ENCODE data around the gene GABBR1. TPM values are rescaled to one million over a fixed set of nuclear protein-coding genes. Genes with fewer than 3 reads are reported as not detected.

GABBR1 gene
- total RNA-seq, 1 experiment from 2014 or later = 146 TPM

DNA sequence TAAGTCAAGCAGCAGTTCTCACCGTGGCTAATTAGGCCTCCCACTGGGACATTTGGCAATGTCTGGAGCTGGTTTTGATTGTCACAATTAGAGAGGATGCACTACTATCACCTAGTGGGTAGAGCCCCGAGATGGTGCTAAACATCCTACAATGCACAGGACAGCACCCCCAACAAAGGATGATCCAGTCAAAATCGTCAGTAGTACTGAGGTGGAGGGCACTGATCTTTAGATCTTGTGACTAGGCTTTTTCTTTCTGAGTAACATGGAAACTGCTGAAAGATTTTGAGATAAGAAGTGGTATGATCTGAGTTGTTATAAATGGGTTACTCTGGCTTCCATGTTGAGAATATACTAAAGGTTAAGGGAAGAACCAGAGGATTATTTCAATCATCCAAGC is 85.4 kb downstream of the GABBR1 start:
- no peak for DNase-seq
- H3K79me1 ChIP-seq (ENCODE audit: insufficient read depth, low read depth, low read length, poor library complexity, severe bottlenecking) = no peaks in the 10 kb centered on the region
- no peak overlapping the region for H4K5ac ChIP-seq (ENCODE audit: insufficient read length, low read depth, low read length)
- no peaks in the 10 kb centered on the region for H3K36me3 Mint-ChIP-seq (ENCODE audit: insufficient read depth in 1 of 3, low read depth in 3 of 3)
- no peaks in the 10 kb centered on the region for H3K27me3 ChIP-seq (ENCODE audit: insufficient read depth, low read length)
- no peak overlapping the region for H2BK120ac ChIP-seq (ENCODE audit: low read depth, low read length, poor library complexity, severe bottlenecking)
- H4K91ac ChIP-seq (ENCODE audit: insufficient read length, low read depth, low read length) = no peak overlapping the region
- no peaks in the 10 kb centered on the region for H4K20me1 ChIP-seq (ENCODE audit: control insufficient read depth, insufficient read depth, insufficient read length)
- H3K79me2 ChIP-seq (ENCODE audit: insufficient read depth, low read length) = no peaks in the 10 kb centered on the region
- no peaks in the 10 kb centered on the region for H3K23me2 ChIP-seq (ENCODE audit: insufficient read length, low read depth, low read length, poor library complexity, severe bottlenecking)
- TF ChIP-seq, protein P1, sequence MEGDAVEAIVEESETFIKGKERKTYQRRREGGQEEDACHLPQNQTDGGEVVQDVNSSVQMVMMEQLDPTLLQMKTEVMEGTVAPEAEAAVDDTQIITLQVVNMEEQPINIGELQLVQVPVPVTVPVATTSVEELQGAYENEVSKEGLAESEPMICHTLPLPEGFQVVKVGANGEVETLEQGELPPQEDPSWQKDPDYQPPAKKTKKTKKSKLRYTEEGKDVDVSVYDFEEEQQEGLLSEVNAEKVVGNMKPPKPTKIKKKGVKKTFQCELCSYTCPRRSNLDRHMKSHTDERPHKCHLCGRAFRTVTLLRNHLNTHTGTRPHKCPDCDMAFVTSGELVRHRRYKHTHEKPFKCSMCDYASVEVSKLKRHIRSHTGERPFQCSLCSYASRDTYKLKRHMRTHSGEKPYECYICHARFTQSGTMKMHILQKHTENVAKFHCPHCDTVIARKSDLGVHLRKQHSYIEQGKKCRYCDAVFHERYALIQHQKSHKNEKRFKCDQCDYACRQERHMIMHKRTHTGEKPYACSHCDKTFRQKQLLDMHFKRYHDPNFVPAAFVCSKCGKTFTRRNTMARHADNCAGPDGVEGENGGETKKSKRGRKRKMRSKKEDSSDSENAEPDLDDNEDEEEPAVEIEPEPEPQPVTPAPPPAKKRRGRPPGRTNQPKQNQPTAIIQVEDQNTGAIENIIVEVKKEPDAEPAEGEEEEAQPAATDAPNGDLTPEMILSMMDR (conservative IDR thresholded peaks at IDR 0.05) = no peak
- no peak overlapping the region for H3K18ac ChIP-seq (ENCODE audit: insufficient read length, low read depth, low read length)
- H3K9me3 Mint-ChIP-seq = no peaks in the 10 kb centered on the region; a peak in 1 of 5 replicates
- no peak overlapping the region for H3K4me3 Mint-ChIP-seq
- H2BK15ac ChIP-seq (ENCODE audit: low read depth, low read length) = no peak overlapping the region
- no peak overlapping the region for H3K9ac ChIP-seq (ENCODE audit: extremely low read depth, insufficient read length, low read length)
- no peak overlapping the region for H3K4ac ChIP-seq (ENCODE audit: low read depth, low read length)
- H3K27ac Mint-ChIP-seq = no peak overlapping the region
- peaks cover 0 to under 1% of the 10 kb centered on the region in 2 experiments; a peak in 2 of 4 replicates for H3K4me1 Mint-ChIP-seq
- no peak overlapping the region for H2AFZ ChIP-seq (ENCODE audit: low read length)
- H3K56ac ChIP-seq (ENCODE audit: insufficient read length, low read depth, low read length) = no peak overlapping the region
- no peak overlapping the region for H3T11ph ChIP-seq (ENCODE audit: low read length)
- WGBS (ENCODE audit: extremely low coverage, insufficient read length, low lambda C conversion rate) = no CpG with 5 or more reads among the region's 3 CpGs
- H2BK5ac ChIP-seq (ENCODE audit: insufficient read length, low read length) = no peak overlapping the region
- no peak overlapping the region for H2BK20ac ChIP-seq (ENCODE audit: low read depth, low read length, poor library complexity, severe bottlenecking)
- H3K4me2 ChIP-seq (ENCODE audit: insufficient read depth, insufficient read length, low read length) = no peak overlapping the region
- no peaks in the 10 kb centered on the region for H3K4me1 ChIP-seq (ENCODE audit: insufficient read depth, low read length)
- no peak overlapping the region for H2BK12ac ChIP-seq (ENCODE audit: insufficient read length, low read depth, low read length)
- H4K8ac ChIP-seq (replicated peaks; ENCODE audit: insufficient read length, low read depth, low read length) = no peak overlapping the region
- H3K14ac ChIP-seq (ENCODE audit: insufficient read depth, low read length) = no peak overlapping the region
- H2AK5ac ChIP-seq (ENCODE audit: insufficient read length, low read length) = no peak overlapping the region
- H3K9me3 ChIP-seq (ENCODE audit: control insufficient read depth, low read depth, low read length) = no peaks in the 10 kb centered on the region
- peaks cover 54% of the 10 kb centered on the region for H3K27me3 Mint-ChIP-seq (ENCODE audit: low read depth)
- no peak overlapping the region for H3K23ac ChIP-seq (ENCODE audit: insufficient read length, low read depth, low read length)
- no peak overlapping the region for H3K27ac ChIP-seq (ENCODE audit: insufficient read length, low read depth, low read length)
